ENCODE measurements around the gene PCSK5.

Gene PCSK5

DNA sequence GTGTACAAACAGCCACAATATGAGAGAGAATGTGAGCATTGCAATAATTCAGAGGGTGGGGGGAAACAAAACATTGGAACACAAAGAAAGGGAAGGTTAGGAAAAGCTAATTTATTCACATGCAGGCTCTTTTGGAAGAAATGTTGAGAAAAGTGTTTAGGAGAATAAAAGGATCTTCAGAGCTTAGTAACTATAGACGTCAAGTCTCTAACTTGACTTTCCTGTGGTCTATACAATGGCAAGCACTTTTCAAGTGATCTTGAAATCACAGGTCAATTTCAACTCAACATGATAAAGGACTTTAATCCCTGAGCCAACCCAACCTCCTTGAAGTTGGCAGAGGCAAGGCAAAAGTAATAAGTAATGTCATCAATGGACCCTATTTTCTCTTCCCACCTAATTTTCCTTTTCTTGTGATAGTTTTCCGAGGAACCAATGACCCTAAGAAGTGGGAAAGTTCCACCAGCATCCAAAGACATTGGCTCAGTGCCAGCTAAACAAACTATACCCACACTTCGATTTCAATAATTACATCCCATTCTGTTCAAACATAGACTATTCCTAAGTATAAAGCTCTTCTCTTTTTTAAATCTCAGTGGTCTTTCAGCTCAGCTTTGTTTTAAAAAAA lies 480.0 kb downstream of the PCSK5 start:
- DNase-seq: no peak

DNA sequence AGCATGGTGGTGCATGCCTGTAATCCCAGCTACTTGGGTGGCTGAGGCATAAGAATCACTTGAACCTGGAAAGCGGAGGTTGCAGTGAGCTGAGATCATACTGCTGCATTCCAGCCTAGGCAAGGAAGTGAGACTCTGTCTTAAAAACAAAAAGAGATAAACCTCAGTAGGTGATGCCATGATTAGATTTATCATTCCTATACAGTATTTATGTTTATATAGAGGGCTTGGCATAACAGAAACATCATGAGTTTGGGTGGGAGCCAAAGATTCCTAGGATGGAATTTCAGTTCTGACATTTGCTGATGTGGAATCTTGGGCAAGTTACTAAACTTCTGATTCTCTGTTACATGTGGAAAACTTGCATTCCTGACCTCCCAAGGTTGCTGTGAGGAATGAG lies 481.4 kb downstream of the PCSK5 start:
- no peak for DNase-seq

DNA sequence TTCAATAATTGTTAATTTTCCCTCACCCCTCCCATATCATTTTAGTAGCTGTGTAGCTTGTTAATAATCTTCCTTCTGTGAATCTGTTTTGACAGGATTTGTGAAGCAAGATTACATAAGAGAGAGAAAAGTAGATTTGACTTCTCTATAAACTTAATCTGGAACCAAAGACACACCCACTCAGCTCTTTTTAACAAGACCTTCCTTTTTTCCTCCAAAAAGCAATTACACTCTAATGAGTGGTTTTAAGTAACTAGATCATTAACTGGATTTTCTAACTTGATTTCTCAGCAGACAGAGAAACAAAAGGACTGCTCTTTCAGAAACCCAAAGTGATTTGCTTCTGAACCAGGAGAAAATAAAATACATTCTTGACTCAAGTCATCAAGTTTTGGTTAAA lies 481.9 kb downstream of the PCSK5 start:
- no peak for DNase-seq

DNA sequence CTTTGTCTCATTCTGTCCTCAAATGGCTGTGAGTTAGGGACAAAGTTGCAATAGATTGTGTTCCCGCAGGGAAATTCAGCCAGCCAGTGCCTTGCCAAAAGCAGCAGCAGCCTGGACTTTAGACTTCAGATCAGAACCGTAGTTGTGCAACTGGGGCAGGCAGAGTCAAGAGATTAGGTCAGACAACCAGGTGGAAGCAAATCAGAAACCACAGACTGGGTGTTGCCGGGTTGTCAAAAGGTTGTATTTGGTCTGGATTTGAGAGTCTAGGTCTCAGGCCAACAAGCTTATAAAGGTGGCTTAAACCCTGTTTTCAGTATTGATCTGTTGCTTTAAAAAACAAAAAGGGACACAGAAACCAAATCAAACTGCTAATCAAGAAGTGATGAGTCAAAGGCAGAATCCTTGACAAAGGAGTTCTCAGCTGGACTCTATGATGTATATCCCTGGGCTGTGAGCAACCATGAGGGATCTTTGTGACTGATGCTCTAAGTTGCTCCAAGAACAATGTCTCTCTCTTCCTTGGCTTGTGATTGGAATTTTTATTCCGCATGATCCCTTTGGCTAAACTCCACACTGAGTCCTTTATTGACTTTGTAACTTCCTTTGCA lies 482.8 kb downstream of the PCSK5 start:
- DNase-seq: no peak

DNA sequence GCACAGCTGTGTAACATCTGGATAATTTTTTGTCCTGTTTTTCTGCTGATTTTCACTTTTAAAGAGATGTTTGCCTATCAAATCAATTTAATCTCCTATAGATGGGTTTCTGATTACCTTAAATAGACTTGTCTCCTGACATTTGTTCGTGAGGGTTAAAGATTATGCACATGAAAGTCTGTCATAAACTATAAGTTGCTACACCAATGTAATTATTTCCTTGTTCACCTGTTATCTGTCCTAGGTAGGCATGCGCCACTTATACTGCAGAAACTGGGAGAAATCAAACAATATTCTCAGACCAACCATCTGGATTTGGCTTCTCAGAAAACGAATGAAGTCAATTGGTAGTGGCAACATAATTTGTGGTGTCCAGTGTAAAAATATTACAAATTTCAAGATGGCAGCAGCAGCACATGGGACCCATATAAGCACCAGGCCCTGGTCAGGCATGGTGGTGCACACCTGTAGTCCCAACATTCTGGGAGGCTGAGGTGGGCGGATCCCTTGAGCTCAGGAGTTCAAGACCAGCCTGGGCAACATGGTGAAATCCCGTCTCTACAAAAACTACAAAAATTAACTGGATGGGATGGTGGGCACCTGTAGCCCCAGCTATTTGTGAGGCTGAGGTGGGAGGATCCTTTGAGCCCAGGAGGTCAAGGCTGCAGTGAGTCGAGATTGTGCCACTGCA lies 483.5 kb downstream of the PCSK5 start:
- DNase-seq: no peak

DNA sequence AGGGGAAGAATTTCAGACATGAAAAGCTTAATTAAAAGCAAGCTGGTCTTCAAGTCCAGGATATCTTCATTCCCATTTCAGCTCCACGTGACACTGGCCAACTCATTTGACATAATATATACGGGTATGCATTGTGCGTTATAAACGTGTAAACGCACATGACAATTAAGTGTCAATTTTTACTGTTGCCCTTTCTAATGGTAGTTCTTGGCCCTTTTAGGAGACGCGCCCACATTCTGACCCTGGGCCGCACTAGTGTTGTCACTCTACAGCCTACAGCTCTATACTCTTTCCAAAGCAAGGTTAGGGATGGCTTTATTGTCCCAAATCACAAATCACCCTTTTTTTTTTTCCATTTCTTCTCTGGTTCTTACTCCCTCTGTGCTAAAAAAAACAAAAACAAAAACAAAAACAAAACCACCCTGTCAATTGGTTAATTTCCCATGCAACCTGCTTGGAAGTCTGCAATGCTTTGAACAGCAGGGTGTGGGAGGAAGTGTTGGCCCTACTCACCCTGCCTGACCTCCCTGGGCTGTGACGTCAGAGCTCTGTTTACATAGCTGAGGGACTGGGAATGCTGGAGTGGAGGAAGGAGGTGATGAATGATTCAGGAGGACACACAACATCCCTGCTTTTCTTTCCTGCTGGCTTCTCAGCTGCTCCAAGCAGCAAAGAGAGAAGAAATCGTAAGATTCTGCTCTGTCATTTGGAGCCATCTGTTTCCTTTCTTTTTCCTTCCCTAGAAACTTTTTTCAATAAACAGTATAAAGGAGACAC lies 484.5 kb downstream of the PCSK5 start:
- no peak for DNase-seq

DNA sequence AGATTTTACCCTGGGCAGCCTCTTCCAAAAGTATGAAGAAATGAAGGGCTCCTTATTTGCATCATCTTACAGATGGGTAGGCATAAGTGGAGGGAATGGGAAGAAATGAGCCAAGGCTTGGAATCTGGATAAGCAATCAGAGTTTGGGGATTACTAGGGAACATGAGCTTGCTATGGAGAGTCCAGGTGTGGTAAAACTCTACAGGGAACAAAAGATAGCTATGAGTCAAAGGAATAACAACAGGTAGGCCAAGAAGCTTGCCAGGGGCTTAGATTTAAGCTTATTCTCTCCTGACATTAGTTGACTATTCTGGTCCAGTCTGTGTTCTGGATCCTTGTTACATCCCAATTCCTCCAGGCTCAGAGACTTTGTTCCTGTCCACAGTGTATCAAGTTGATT lies 487.3 kb downstream of the PCSK5 start:
- no peak for DNase-seq

DNA sequence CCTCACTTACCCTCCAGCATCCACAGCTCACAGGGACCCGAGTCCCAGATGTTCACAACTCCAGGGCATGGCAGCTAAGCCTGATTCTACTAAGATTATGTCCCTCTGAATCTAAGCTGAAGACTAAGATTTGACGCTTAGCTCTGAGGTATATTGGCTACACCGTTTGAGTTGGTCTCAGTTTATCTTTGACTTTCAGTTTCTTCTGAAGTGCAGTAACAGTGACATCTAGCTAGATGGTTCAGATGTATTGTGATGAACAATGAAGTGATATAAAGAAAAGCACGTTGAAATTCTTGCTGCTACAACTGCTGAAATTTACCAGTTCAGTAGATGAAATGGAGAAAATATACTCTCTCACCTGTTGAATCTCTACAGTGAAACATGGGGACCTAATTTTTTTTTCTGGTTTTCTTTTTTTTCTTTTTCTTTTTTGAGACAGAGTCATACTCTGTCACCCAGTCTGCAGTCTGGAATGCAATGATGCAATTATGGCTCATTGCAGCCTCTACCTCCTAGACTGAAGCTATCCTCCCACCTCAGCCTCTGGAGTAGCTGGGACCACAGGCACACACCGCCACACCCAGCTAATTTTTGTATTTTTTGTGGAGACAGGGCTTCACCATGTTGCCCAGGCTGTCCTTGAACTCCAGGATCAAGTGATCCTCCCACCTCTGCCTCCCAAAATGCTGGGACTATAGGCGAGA lies 488.0 kb downstream of the PCSK5 start:
- no peak for DNase-seq

DNA sequence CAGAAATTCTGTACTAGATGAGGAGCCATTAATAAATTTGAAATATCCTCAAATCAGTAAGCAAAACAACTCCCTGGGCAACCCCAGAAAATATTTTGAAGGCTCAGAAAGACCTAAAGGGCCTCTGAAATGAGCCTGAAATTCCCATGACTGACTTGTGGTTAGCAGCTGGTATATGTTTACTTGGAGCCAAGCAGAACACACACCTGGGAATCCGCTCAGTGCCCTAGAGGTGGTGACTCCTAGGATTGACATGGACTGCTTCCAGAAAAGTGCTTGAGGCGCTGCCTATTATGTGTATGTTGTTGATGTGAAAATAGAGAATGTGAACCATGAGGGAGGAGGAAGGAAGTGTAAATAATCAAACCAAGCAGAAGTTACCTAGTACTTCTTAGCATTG lies 489.0 kb downstream of the PCSK5 start:
- DNase-seq: no peak

DNA sequence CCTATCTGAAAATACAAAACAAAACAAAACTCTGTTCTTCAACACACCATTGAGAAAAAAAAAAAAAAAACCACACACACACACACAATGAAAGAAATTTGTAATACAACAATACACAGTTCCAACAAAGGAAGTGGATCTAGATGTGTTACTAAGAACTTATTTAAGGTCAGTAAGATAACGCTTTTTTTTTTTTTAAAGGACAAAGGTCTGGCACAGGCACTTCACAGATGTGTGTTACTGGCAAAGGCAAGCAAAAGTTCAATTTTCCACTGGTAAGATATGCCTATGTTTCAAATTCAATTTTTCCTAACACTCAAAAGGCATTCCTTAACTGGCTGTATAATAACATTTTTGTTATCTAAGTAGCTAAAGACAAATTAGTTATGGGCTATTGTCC lies 500.2 kb downstream of the PCSK5 start:
- no peak for DNase-seq

DNA sequence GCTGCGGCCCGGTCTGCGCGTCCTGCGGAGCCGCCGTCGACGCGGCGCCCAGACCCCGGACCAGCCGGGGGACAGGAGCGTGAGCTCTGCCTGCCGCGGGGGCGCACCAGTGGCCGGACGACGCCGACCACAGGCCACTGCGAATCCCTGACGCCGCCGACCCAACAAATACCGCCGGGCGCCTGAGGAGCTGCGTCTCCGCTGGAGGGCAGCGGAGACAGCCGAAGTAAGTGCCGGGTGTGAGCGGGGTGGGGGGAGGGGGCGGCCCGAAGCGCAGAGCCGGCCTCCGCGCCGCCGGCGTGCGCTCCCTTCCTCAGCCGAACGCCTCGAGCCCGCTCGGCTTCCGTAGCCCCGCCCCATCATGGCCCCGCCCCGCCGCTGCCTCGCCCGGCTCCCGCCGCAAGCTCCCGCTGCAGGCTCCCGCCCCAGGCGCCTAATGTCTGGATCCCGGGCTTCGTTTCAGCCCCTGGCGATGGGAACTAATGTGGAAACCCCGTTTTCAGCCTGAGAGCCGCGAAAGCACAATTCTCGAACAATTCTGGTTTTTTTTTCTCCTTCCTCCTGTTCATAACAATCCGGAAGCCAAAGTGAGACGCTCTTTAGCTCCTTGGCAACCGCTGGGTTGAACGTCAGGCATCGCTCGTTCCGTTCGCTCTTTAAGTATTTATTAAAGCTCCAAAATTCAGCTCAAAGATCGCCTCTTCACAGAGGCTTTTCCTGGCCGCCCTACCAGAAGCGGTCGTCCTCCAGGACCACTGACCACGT lies 503.9 kb downstream of the PCSK5 start, which contains the start of gene RFK:
Gene RFK (minus strand): TSS at position 232 of the 765 bp plus-strand sequence. CDS start 255 bp downstream, outside the sequence.
- DNase-seq: peak; percentile 90

DNA sequence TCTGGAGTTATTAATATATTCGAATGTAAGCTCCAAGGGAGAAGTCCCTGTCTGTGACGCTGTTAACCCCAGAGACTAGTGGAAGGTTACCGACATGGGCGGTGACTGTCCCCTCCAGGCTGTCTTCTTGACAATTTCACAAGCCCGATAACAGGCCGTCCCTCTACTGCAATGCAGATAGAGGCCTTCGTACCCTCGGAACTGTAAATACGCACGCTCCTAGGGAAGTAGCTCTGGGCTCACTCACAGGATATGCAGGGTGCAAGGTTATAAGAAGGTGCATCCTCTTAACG lies 504.4 kb downstream of the PCSK5 start:
- peak; percentile 62 for DNase-seq

DNA sequence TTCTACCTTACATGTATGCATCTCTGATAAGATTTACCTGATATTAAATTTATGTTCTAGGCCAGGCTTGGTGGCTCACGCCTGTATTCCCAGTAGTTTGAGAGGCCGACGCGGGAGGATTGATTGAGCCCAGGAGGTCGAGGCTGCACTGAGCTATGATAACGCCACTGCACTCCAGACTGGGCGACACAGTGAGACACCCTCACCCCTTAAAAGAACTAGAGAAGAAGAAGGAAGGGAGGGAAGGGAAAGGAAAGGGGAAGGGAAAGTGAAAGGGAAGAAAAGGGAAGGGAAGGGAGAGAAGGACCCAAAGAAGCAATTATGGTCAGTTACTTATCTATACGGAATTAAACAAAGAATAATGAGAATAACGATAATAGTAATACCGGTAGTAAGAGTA lies 504.9 kb downstream of the PCSK5 start:
- DNase-seq: no peak

DNA sequence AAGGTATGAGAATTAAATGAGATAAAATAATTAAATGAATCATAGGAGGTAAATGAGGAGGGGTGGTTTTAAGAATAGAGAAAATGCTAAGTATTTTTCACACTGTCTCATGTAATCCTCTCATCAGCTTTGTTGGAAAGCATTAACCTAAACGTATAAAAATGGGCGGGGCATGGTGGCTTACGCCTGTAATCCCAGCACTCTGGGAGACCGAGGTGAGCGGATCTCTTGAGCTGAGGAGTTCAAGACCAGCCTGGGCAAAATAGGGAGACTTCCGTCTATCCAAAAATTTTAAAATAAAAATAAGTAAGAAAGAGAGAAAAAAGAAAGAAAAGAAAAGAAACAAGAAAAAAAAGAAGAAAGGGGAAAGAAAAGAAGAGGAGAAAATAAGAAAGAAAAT lies 505.7 kb downstream of the PCSK5 start:
- no peak for DNase-seq

DNA sequence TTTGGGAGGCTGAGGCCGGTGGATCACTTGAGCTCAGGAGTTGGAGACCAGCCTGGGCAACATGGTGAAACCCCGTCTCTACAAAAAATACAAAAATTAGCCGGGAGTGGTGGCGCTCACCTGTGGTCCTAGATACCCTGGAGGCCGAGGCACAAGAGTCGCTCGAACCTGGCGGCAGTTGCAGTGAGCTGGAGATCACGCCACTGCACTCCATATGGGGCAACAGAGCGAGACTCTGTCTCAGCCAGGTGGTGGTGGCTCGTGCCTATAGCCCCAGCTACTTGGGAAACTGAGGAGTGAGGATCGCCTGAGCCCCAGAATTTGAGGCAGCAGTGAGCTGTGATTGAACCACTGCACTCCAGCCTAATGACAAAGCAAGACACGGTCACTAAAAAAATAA lies 506.1 kb downstream of the PCSK5 start:
- DNase-seq: no peak

DNA sequence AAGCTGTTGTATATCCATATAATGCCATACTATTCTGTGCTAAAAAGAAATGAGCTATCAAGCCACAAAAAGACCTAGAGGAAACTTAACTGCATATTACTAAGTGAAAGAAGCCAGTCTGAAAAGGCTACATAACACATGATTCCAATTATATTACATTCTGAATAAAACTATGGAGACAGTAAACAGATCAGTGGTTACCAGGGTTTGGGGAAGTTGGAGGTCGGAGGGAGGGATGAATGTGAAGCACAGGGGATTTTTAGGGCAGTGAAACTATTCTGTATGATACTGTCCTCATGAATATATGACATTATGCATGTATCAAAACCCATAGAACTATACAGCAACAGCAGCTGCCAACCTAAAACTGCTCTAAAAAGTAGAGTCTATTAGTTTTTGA lies 509.4 kb downstream of the PCSK5 start:
- DNase-seq: no peak

DNA sequence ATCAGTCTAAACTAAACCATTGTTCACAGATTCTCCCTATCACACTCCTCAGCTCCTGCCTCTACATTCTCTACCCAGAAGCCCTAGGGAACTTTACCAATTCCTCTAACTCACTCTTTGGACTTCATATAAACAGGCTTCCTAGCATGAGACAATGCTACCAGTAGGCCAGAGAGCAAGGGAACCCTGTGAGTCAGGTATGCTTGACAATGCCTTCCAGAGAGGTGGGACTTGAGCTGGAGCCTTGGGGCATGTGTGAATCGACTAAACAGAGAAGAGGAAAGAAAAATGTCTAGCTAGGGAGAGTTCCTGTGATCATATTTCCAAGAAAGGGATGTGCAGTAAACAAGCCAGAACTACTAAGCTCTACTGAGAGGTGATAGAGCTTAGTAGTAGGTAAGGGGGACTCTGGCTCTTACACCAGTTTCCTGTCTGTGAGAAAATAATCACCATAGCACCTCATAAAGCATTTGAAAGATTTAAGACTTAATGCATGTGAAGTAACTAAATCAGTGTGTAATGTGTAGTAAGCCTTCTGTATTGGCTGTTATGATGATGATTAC lies 510.1 kb downstream of the PCSK5 start:
- DNase-seq: no peak

DNA sequence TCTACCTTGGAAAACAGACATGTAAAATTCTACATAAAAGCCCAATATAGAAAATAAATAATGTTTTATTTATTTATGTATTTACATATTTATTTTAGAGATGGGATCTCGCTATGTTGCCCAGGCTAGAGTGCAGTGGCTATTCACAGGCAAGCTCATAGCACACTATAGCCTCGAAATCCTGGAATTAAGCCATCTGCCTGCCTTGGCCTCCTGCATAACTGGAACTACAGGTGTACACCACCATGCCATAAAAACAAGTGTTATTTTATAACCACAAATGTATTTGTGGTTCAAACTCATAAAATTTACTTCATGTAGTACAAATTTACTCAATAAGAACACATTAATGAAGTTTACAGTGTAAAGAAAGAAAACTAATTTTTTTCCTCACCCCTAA lies 510.7 kb downstream of the PCSK5 start:
- DNase-seq: no peak

DNA sequence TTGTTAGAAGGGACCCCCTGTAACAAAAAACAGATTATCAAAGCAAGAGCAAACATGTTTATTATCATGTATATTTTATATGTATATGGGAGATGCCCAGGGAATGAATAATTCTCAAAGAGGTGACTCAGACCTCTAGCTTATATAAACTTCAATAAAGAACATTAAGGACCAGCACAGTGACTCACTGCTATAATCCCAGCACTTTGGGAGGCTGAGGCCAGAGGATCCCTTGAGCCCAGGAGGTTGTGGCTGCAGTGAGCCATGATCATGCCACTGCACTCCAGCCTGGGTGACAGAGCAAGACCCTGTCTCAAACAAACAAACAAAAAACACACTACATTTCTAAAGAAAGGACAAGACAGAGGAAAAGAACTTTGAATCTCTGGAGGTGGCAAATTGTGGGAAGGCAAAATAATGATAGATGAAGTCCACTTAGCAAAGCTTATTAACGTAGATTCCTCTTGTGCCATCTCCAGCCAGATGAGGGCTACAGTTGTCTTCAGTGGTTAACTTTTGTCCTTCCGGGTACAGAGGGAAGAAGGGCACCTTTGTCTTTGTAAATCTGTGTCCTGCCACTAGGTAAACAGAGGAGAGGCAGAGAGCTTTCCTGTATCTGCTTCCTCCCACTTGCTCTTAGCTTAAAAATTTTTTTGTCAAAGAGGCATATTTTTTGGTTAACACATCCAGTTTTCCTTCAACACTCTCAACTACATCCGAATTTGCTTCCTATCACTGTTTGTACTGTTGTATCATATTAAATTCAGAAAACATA lies 511.3 kb downstream of the PCSK5 start:
- no peak for DNase-seq

DNA sequence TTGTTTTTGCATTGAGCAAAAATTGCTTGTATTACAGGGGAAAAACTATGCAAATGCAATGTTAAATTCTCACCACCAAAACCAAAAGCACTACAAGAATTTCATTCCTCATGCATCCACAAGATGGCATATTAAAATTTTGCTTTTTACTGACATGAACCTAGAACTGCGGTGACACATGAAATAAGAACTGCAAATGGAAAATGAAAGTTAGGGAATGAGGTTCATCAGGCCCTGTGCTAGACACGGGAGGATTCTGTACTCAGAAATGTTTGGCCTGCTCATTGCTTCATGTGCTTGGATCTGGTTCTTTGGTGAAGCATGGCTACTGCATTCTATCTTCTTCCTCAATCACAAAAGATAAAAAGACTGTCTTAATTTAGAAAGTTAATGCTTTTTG lies 512.9 kb downstream of the PCSK5 start:
- no peak for DNase-seq

DNA sequence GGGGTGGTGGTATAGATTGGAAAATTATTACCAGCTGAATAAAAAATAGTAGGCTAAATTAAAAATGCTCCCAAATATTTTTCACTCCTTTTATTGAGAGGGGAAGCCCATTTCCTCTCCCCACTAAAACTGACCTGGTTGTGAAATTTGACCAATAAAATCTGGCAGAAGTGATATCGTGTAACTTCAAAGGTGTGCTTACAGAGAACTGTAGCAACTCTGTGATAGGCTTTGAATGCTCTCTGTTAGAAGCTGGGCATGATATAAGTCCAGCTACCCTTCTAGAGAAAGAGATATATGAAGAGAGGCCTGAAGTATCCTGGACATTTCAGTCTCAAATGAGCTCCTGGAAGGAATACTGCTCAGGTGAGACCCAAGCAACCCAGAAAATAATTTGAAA lies 513.9 kb downstream of the PCSK5 start:
- no peak for DNase-seq

Data from CD4-positive, alpha-beta T cell treated with Interferon gamma for 1 hour (primary cell).